DMS114 treated with DMSO at 0.1 percent for 48 hours (cell line): ENCODE results near the gene KAZN.

ENCODE experiments used
- DNase-seq: peaks from one replicate; lab custom pipeline; 2025; ENCODE audit not compliant: unreplicated experiment; lab: John Stamatoyannopoulos, UW

The KAZN gene

GRCh38 chr1:14901371-14901954, 303.0 kb downstream of the KAZN start:
- DNase-seq, result no peak

DNA sequence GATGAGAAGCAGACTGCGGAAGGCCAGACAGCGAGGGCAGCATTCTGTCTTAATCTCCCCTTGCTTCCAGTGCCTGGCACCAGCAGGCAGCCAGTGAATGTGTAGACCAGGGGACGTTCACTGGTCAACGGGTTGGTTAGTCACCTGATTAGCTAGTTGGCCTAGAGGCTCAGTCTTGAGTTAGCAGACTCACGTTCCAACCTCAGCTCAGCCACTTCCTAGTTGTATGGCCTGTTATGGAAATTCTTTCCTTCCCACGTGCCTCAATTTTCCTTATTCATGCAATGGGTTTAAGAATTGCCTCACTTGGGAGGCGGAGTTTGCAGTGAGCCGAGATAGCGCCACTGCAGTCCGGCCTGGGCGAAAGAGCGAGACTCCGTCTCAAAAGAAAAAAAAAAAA, 305.4 kb downstream of the KAZN start:
- DNase-seq, result no peak

DNA sequence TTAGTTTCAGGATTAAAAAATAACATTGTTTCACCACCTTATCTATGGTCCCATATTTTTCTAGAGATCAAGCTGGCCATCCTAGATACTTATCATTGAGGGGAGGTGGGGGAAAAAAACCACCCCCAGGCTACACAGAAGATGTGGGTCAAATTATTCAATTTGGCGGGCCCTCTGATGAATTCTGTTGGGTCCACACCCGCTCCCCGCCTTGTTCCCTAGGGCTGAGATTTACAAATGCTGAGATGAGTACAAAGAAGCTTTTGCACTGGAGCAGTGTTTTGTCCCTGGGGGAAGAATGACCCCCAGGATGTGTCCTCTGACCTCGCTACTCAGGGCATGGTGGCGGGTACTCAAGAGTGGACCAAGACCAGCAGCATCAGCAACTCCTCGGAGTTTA, 308.2 kb downstream of the KAZN start:
- DNase-seq, result no peak

DNA sequence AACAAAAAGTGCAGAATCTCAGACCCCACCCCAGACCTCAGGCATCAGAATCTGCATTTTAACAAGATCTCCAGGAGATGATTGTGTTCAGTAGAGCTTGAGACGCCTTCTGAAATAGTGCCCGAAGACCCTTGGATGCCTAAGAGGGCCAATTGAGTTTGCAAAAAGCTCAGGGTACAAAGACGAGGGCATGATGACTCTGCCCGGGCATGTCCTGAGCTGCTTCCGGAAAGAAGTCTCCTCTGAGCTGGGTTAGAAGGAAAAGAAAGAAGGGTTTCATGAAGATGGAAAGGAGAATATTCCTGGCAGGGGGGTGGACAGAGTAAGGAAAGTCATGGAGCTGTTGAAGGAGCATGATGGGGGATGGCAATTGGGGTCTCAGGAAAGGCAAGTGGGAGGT, 308.9 kb downstream of the KAZN start:
- DNase-seq, result no peak

GRCh38 chr1:14909273-14909672, 310.8 kb downstream of the KAZN start:
- DNase-seq, result no peak

DNA sequence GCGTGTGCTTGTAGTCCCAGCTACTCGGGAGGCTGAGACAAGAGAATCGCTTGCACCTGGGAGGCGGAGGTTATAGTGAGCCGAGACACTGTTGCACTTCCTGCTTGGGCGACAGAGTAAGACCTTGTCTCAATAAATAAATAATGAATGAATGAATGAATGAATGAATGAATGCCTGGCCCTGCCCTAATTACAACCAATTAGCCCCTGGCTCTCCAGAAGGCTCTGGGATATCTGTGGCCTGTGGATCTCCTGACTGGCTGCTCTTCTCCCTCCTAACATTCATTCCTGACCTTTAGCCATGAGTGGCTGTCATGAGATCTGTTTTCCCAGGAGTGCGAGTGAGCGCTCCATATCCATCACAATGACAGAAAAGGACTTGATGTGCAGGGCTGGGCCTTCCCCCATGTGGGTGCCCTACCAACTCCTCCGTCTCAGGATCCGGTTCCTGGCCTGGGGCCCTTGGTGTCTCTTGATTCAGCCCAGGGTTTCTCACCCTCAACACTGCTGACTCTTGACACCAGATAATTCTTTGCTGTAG, 311.5 kb downstream of the KAZN start:
- no peak for DNase-seq

- no peak for DNase-seq
Observed at GRCh38 chr1:14910984-14911721, 312.7 kb downstream of the KAZN start.

DNA sequence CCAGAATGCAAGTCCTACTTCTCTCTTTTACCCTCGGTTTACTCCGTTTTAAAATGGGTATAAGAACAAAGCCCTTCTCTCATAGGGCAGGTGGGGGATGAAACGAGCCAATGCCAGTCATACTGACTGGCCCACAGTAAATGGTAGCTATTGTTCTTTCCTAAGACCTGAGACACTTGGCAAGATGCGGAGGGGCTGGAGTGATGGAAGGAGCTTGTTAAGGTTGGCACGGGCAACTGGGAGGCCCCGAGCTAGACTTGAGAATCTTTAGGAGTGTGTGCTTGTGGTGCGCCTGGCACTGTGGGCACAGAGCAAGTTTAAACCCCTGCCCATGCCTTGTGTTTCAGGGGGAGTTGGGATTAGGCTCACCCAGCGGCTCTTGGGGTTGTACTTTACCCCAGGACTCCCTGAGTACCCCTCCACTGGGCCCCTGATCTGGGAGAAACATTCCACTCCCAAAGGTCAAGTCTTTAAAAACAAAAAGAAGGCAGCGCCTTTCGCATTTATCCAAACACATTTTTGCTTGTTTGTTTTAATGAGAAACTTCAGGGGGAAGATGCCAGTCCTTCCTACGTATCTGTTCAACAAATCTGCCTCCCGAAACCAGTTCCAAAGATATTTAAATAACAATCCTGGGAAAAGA, 314.5 kb downstream of the KAZN start:
- no peak for DNase-seq

- DNase-seq, result no peak
Observed at GRCh38 chr1:14913482-14914177, 315.1 kb downstream of the KAZN start.

GRCh38 chr1:14914351-14914988, 316.0 kb downstream of the KAZN start:
- DNase-seq, result no peak

DNA sequence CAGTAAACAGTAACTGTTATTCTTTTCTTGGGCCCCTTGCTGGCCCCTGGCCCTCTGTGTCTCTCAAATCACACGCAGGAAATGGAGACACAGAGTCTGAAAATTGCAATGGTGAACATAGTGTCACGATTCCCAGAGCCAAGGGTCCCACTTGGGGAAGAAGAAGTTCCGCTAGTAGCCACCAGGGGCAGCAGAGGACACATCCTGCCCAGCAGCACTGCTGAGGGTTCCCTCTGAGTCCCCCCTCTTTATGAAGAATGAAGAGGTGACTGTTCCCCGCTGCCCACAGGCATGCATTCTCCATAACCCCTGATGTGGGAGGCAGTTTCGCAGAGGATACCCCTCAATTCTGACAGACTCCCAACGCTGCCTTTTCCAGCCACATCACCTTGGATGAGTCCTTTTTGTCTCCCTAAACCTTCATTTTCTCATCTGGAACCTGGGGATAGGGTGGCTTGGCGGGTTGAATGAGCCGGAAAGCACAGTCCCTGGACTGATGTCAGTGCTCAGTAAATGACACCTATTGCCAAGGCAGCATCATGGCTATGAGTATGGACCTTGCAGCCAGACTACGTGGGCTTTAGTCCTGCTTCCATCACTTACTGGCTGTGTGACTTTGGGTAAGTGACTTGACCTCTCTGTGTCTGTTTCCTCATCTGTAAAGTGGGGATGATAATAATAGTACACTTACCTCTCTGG, 317.0 kb downstream of the KAZN start:
- DNase-seq, result no peak

DNA sequence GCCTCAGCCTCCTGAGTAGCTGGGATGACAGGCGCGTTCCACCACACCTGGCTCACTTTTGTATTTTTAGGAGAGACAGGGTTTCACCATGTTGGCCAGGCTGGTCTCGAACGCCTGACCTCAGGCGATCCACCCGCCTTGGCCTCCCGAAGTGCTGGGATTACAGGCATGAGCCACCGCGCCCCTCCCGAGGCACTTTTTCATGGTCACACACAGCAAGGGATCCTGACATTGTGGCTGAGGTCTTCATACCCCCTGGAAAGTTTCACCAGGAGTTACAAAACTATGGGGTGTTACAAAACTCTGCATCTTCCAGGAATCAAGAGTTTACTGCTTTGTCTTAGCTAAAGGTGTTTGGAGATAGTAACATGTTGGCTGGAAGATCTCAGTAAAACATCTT, 320.8 kb downstream of the KAZN start:
- DNase-seq, result no peak

GRCh38 chr1:14919751-14920150, 321.3 kb downstream of the KAZN start:
- no peak for DNase-seq

DNA sequence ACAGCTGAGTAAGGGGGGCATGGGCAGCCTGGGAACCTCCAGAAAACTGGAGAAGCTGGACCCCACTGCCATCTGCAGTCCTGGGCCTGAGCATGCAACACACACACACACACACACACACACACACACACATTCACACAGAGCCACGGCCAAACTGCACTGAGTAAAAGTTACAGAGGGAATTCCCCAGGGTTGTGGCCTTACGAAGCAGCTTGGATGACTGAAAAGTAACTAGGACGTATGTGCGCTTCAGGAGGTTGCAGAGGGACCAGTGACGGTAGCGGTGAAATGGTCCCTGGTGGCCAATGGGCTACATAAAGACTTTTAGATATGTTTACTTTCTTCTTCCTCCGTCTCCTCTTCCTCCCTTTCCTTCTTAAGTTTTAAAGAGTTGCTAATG, 322.6 kb downstream of the KAZN start:
- no peak for DNase-seq

GRCh38 chr1:14922942-14923726, 324.6 kb downstream of the KAZN start:
- DNase-seq, result no peak

GRCh38 chr1:14923727-14924452, 325.4 kb downstream of the KAZN start:
- no peak for DNase-seq

GRCh38 chr1:14924455-14925331, 326.2 kb downstream of the KAZN start:
- no peak for DNase-seq
